Uterus (tissue), 4 donors: ENCODE data around the gene HOXA10. TPM values are rescaled to one million over a fixed set of nuclear protein-coding genes. Genes with fewer than 3 reads are reported as not detected.

Experiments used
- DNase-seq, 2 donors: peaks; one replicate each; pipeline ENCODE4 v3.0.0-alpha.2; 2019 to 2020
- H3K27ac ChIP-seq, 2 donors: fragments of 200-600 bp; sonication (generic); 1 replicate in 1 of 2; 2 replicates in 1 of 2; pipeline ENCODE4 v1.5.1; 2016 to 2018
- H3K27me3 ChIP-seq, 2 donors: fragments of 200-600 bp; sonication (generic); one replicate each; pipeline ENCODE4 v1.5.1; 2018 to 2019; ENCODE audit warnings: control low read depth in 1 of 2
- H3K36me3 ChIP-seq, 2 donors: fragments of 200-600 bp; sonication (generic); one replicate each; pipeline ENCODE4 v1.5.1; 2019; ENCODE audit warnings: control low read depth in 1 of 2
- H3K4me1 ChIP-seq, 2 donors: fragments of 200-600 bp; sonication (generic); one replicate each; pipeline ENCODE4 v1.5.1; 2018 to 2019; ENCODE audit warnings: control low read depth in 1 of 2
- H3K4me3 ChIP-seq, 2 donors: fragments of 200-600 bp; sonication (generic); 1 replicate in 1 of 2; 2 replicates in 1 of 2; pipeline ENCODE4 v1.5.1; 2018 to 2019; ENCODE audit warnings: mild to moderate bottlenecking in 1 of 2
- H3K9me3 ChIP-seq, 2 donors: fragments of 200-600 bp; sonication (generic); one replicate each; pipeline ENCODE4 v1.5.1; 2019; ENCODE audit warnings: control low read depth in 1 of 2
- CTCF ChIP-seq, 4 experiments: fragments of 200-600 bp in 2 of 4; fragments of 450-650 bp in 2 of 4; sonication (generic) in 2 of 4; IDR thresholded peaks; one replicate each; pipeline ENCODE4 v1.5.1; 2016 to 2019; ENCODE audit warnings: antibody characterized with exemption in 4 of 4, mild to moderate bottlenecking in 2 of 4, moderate library complexity in 1 of 4
- POLR2A ChIP-seq, 2 donors: fragments of 450-650 bp; IDR thresholded peaks; one replicate each; pipeline ENCODE4 v1.6.1; 2016; ENCODE audit warnings: antibody characterized with exemption in 2 of 2, mild to moderate bottlenecking in 1 of 2, moderate library complexity in 1 of 2
- intact Hi-C: fragments of 100-400 bp; cut with DNase I; formaldehyde crosslinking; loops from one replicate; pipeline ENCODE4 v1.15.1; 2023; ENCODE audit warnings: low total_unique reads
- total RNA-seq, 4 donors: library from RNA; depleted of rRNA in 3 of 4; stranded (reverse); fragments of >200 nt in 3 of 4; gene quantifications; one replicate each; pipeline versions ENCODE4 v1.1.0 to v1.2.4, GENCODE V29; 2014 to 2023
- donor health status: DM: yes; HTN: yes; CAD: no.

Gene HOXA10
- total RNA-seq, 4 donors from 2014 or later, result 50.0 to 114 (median 69.0) TPM

GRCh38 chr7:27211764-27212204 lies 37.7 kb upstream of the HOXA10 start:
- H3K9me3 ChIP-seq, result no peaks in the 10 kb centered on the region
- TF ChIP-seq CTCF (IDR thresholded peaks at IDR 0.05), result no peak
- TF ChIP-seq POLR2A (IDR thresholded peaks at IDR 0.05), result no peak

GRCh38 chr7:27211084-27211446 lies 36.9 kb upstream of the HOXA10 start:
- peaks cover 0 to 11% of the 10 kb centered on the region in 2 donors for H3K4me1 ChIP-seq
- DNase-seq, result no peak
- no peak overlapping the region for H3K27ac ChIP-seq
- peaks cover 5 to 27% of the 10 kb centered on the region in 2 donors for H3K27me3 ChIP-seq
- TF ChIP-seq POLR2A (IDR thresholded peaks at IDR 0.05), result no peak
- TF ChIP-seq CTCF (IDR thresholded peaks at IDR 0.05), result no peak
- intact Hi-C loops, result no loop called here
- H3K36me3 ChIP-seq, result no peaks in the 10 kb centered on the region
- H3K9me3 ChIP-seq, result no peaks in the 10 kb centered on the region
- H3K4me3 ChIP-seq, result no peak overlapping the region

More at GRCh38 chr7:27211764-27212204, 37.7 kb upstream of the HOXA10 start:
- intact Hi-C loops, result no loop called here
- peaks cover 5 to 20% of the 10 kb centered on the region in 2 donors for H3K27me3 ChIP-seq
- H3K36me3 ChIP-seq, result no peaks in the 10 kb centered on the region
- H3K4me1 ChIP-seq, result peaks cover 0 to 11% of the 10 kb centered on the region in 2 donors
- no peak overlapping the region for H3K4me3 ChIP-seq
- DNase-seq, result no peak
- H3K27ac ChIP-seq, result no peak overlapping the region

- peak overlapping the region in 1 of 2 donors; percentile 26 for H3K4me3 ChIP-seq
- peak in 1 of 2 donors; percentile 57 for DNase-seq
- H3K4me1 ChIP-seq, result peaks cover 0 to 11% of the 10 kb centered on the region in 2 donors
- TF ChIP-seq CTCF (IDR thresholded peaks at IDR 0.05), result peak; percentile 57 to 83 (median 76)
- no peak for TF ChIP-seq POLR2A (IDR thresholded peaks at IDR 0.05)
- intact Hi-C loops, result no loop called here
- H3K27ac ChIP-seq, result no peak overlapping the region
- H3K36me3 ChIP-seq, result no peaks in the 10 kb centered on the region
- peaks cover 5 to 32% of the 10 kb centered on the region in 2 donors for H3K27me3 ChIP-seq
- no peaks in the 10 kb centered on the region for H3K9me3 ChIP-seq
Measured at GRCh38 chr7:27210441-27211083, 36.4 kb upstream of the HOXA10 start.

GRCh38 chr7:27209933-27210440 lies 35.9 kb upstream of the HOXA10 start:
- no peak overlapping the region for H3K27ac ChIP-seq
- intact Hi-C loops, result no loop called here
- peaks cover 11 to 38% of the 10 kb centered on the region in 2 donors for H3K27me3 ChIP-seq
- no peak overlapping the region for H3K4me3 ChIP-seq
- peaks cover 0 to 11% of the 10 kb centered on the region in 2 donors for H3K4me1 ChIP-seq
- DNase-seq, result no peak
- H3K36me3 ChIP-seq, result no peaks in the 10 kb centered on the region
- H3K9me3 ChIP-seq, result no peaks in the 10 kb centered on the region
- TF ChIP-seq CTCF (IDR thresholded peaks at IDR 0.05), result no peak
- no peak for TF ChIP-seq POLR2A (IDR thresholded peaks at IDR 0.05)

- Histone ChIP-seq H3K4me3 (no peak overlapping the region), H3K36me3 (no peaks in the 10 kb centered on the region), H3K27ac (no peak overlapping the region), H3K9me3 (no peaks in the 10 kb centered on the region), H3K4me1 (peaks cover 0 to 11% of the 10 kb centered on the region in 2 donors), H3K27me3 (peaks cover 19 to 48% of the 10 kb centered on the region in 2 donors)
- no peak for TF ChIP-seq POLR2A (IDR thresholded peaks at IDR 0.05)
- no peak for TF ChIP-seq CTCF (IDR thresholded peaks at IDR 0.05)
- no peak for DNase-seq
- intact Hi-C loops, result no loop called here
Measured at GRCh38 chr7:27208998-27209397, 34.9 kb upstream of the HOXA10 start.
